Measurements from ENCODE around the gene DPM3. TPM values are rescaled to one million over a fixed set of nuclear protein-coding genes. Genes with fewer than 3 reads are reported as not detected.

The DPM3 gene
- total and polyA plus RNA-seq, 9 of the 15 experiments (the other 6 are each of a cell fraction or from before 2014, with no cell fraction given), result 3.7 to 120 (median 36.4) TPM

Small RNA genes within 50 kb of the gene (small RNA-seq; reads per million reads assigned to genes)
- gene HMGN2P18, result not detected
- gene RF00019, result not detected

Other genes starting within 250 kb of the DPM3 start
Only the 7 nearest of the 26 such genes appear.
- gene EFNA3, start 61.7 kb downstream of the DPM3 start, total RNA-seq (2014; rRNA removed), result 4.5 and 8.6 TPM in 2 replicates
- 1.7 and 3.3 TPM in 2 replicates for gene EFNA3, start 61.7 kb downstream of the DPM3 start, total RNA-seq (2014; rRNA removed; fragmentation: Illumina TruSeq; extraction: Trizol)
- 4.7 and 4.9 TPM in 2 replicates for gene EFNA3, start 61.7 kb downstream of the DPM3 start, total RNA-seq (2015; rRNA removed; fragmentation: Illumina TruSeq; extraction: Trizol)
- gene EFNA3, start 61.7 kb downstream of the DPM3 start, total RNA-seq (2021), result 6.2 and 7.1 TPM in 2 replicates
- 7.3 and 10.9 TPM in 2 replicates for gene EFNA3, start 61.7 kb downstream of the DPM3 start, polyA plus RNA-seq (2011; rRNA removed)
- 7.9 and 9.3 TPM in 2 replicates for gene EFNA3, start 61.7 kb downstream of the DPM3 start, polyA plus RNA-seq (2014; fragmentation: Illumina TruSeq; extraction: Trizol)
- under 1 TPM; 0.59 to 0.63 TPM for gene EFNA3, start 61.7 kb downstream of the DPM3 start, polyA plus RNA-seq (2014; fragmentation: Nextera tagmentation; extraction: Ambion mirVana)
- 4.8 and 6.8 TPM in 2 replicates for gene EFNA3, start 61.7 kb downstream of the DPM3 start, polyA plus RNA-seq (2014; rRNA removed)
- 2.5 and 2.6 TPM in 2 replicates for gene EFNA1, start 12.7 kb downstream of the DPM3 start, total RNA-seq (2014; rRNA removed)
- 1.9 and 2.1 TPM in 2 replicates for gene EFNA1, start 12.7 kb downstream of the DPM3 start, total RNA-seq (2014; rRNA removed; fragmentation: Illumina TruSeq; extraction: Trizol)
- 3.3 and 3.7 TPM in 2 replicates for gene EFNA1, start 12.7 kb downstream of the DPM3 start, total RNA-seq (2015; rRNA removed; fragmentation: Illumina TruSeq; extraction: Trizol)
- gene EFNA1, start 12.7 kb downstream of the DPM3 start, total RNA-seq (2021), result 2.6 and 2.7 TPM in 2 replicates
- gene EFNA1, start 12.7 kb downstream of the DPM3 start, polyA plus RNA-seq (2011; rRNA removed), result 9.3 and 14.1 TPM in 2 replicates
- gene EFNA1, start 12.7 kb downstream of the DPM3 start, polyA plus RNA-seq (2014; fragmentation: Illumina TruSeq; extraction: Trizol), result 3.0 and 3.5 TPM in 2 replicates
- gene EFNA1, start 12.7 kb downstream of the DPM3 start, polyA plus RNA-seq (2014; fragmentation: Nextera tagmentation; extraction: Ambion mirVana), result 1 to 10 TPM; 3.7 TPM
- gene EFNA1, start 12.7 kb downstream of the DPM3 start, polyA plus RNA-seq (2014; rRNA removed), result 2.8 and 5.3 TPM in 2 replicates
- gene SLC50A1, start 4.7 kb downstream of the DPM3 start, total RNA-seq (2014; rRNA removed), result 59.2 and 68.1 TPM in 2 replicates
- 52.2 and 58.7 TPM in 2 replicates for gene SLC50A1, start 4.7 kb downstream of the DPM3 start, total RNA-seq (2014; rRNA removed; fragmentation: Illumina TruSeq; extraction: Trizol)
- gene SLC50A1, start 4.7 kb downstream of the DPM3 start, total RNA-seq (2015; rRNA removed; fragmentation: Illumina TruSeq; extraction: Trizol), result 62.7 and 64.0 TPM in 2 replicates
- 46.5 and 50.0 TPM in 2 replicates for gene SLC50A1, start 4.7 kb downstream of the DPM3 start, total RNA-seq (2021)
- 88.3 and 91.9 TPM in 2 replicates for gene SLC50A1, start 4.7 kb downstream of the DPM3 start, polyA plus RNA-seq (2011; rRNA removed)
- gene SLC50A1, start 4.7 kb downstream of the DPM3 start, polyA plus RNA-seq (2014; fragmentation: Illumina TruSeq; extraction: Trizol), result 86.2 and 96.6 TPM in 2 replicates
- 100 to 1,000 TPM; 103 to 132 TPM for gene SLC50A1, start 4.7 kb downstream of the DPM3 start, polyA plus RNA-seq (2014; fragmentation: Nextera tagmentation; extraction: Ambion mirVana)
- 91.7 and 99.4 TPM in 2 replicates for gene SLC50A1, start 4.7 kb downstream of the DPM3 start, polyA plus RNA-seq (2014; rRNA removed)
- 211 and 255 TPM in 2 replicates for gene KRTCAP2, start 32.8 kb upstream of the DPM3 start, total RNA-seq (2014; rRNA removed)
- 226 and 244 TPM in 2 replicates for gene KRTCAP2, start 32.8 kb upstream of the DPM3 start, total RNA-seq (2014; rRNA removed; fragmentation: Illumina TruSeq; extraction: Trizol)
- gene KRTCAP2, start 32.8 kb upstream of the DPM3 start, total RNA-seq (2015; rRNA removed; fragmentation: Illumina TruSeq; extraction: Trizol), result 290 and 294 TPM in 2 replicates
- gene KRTCAP2, start 32.8 kb upstream of the DPM3 start, total RNA-seq (2021), result 243 and 253 TPM in 2 replicates
- gene KRTCAP2, start 32.8 kb upstream of the DPM3 start, polyA plus RNA-seq (2011; rRNA removed), result 129 and 178 TPM in 2 replicates
- 418 and 443 TPM in 2 replicates for gene KRTCAP2, start 32.8 kb upstream of the DPM3 start, polyA plus RNA-seq (2014; fragmentation: Illumina TruSeq; extraction: Trizol)
- 100 to 1,000 TPM; 429 to 436 TPM for gene KRTCAP2, start 32.8 kb upstream of the DPM3 start, polyA plus RNA-seq (2014; fragmentation: Nextera tagmentation; extraction: Ambion mirVana)
- 126 and 196 TPM in 2 replicates for gene KRTCAP2, start 32.8 kb upstream of the DPM3 start, polyA plus RNA-seq (2014; rRNA removed)
- gene TRIM46, start 33.3 kb upstream of the DPM3 start, total RNA-seq (2014; rRNA removed), result 0.04 and 0.05 TPM in 2 replicates
- not detected in 2 replicates for gene TRIM46, start 33.3 kb upstream of the DPM3 start, total RNA-seq (2014; rRNA removed; fragmentation: Illumina TruSeq; extraction: Trizol)
- 0.14 TPM in 1 of 2 replicates, not detected in the other for gene TRIM46, start 33.3 kb upstream of the DPM3 start, total RNA-seq (2015; rRNA removed; fragmentation: Illumina TruSeq; extraction: Trizol)
- 0.22 and 0.60 TPM in 2 replicates for gene TRIM46, start 33.3 kb upstream of the DPM3 start, total RNA-seq (2021)
- 0.08 and 0.12 TPM in 2 replicates for gene TRIM46, start 33.3 kb upstream of the DPM3 start, polyA plus RNA-seq (2011; rRNA removed)
- 0.15 and 0.18 TPM in 2 replicates for gene TRIM46, start 33.3 kb upstream of the DPM3 start, polyA plus RNA-seq (2014; fragmentation: Illumina TruSeq; extraction: Trizol)
- gene TRIM46, start 33.3 kb upstream of the DPM3 start, polyA plus RNA-seq (2014; fragmentation: Nextera tagmentation; extraction: Ambion mirVana), result not detected
- 0.11 and 0.41 TPM in 2 replicates for gene TRIM46, start 33.3 kb upstream of the DPM3 start, polyA plus RNA-seq (2014; rRNA removed)
- gene THBS3, start 67.4 kb upstream of the DPM3 start, total RNA-seq (2014; rRNA removed), result 2.5 and 3.2 TPM in 2 replicates
- 2.0 and 2.4 TPM in 2 replicates for gene THBS3, start 67.4 kb upstream of the DPM3 start, total RNA-seq (2014; rRNA removed; fragmentation: Illumina TruSeq; extraction: Trizol)
- gene THBS3, start 67.4 kb upstream of the DPM3 start, total RNA-seq (2015; rRNA removed; fragmentation: Illumina TruSeq; extraction: Trizol), result 3.1 and 3.4 TPM in 2 replicates
- 3.3 and 5.0 TPM in 2 replicates for gene THBS3, start 67.4 kb upstream of the DPM3 start, total RNA-seq (2021)
- 5.8 and 6.8 TPM in 2 replicates for gene THBS3, start 67.4 kb upstream of the DPM3 start, polyA plus RNA-seq (2011; rRNA removed)
- 2.5 and 3.2 TPM in 2 replicates for gene THBS3, start 67.4 kb upstream of the DPM3 start, polyA plus RNA-seq (2014; fragmentation: Illumina TruSeq; extraction: Trizol)
- gene THBS3, start 67.4 kb upstream of the DPM3 start, polyA plus RNA-seq (2014; fragmentation: Nextera tagmentation; extraction: Ambion mirVana), result under 1 TPM; 0.59 to 0.89 TPM
- gene THBS3, start 67.4 kb upstream of the DPM3 start, polyA plus RNA-seq (2014; rRNA removed), result 6.6 and 8.3 TPM in 2 replicates
- 98.4 and 165 TPM in 2 replicates for gene MTX1, start 68.2 kb upstream of the DPM3 start, total RNA-seq (2014; rRNA removed)
- gene MTX1, start 68.2 kb upstream of the DPM3 start, total RNA-seq (2014; rRNA removed; fragmentation: Illumina TruSeq; extraction: Trizol), result 37.3 and 44.6 TPM in 2 replicates
- 65.1 and 66.9 TPM in 2 replicates for gene MTX1, start 68.2 kb upstream of the DPM3 start, total RNA-seq (2015; rRNA removed; fragmentation: Illumina TruSeq; extraction: Trizol)
- gene MTX1, start 68.2 kb upstream of the DPM3 start, total RNA-seq (2021), result 73.8 and 83.3 TPM in 2 replicates
- 65.8 and 73.3 TPM in 2 replicates for gene MTX1, start 68.2 kb upstream of the DPM3 start, polyA plus RNA-seq (2011; rRNA removed)
- gene MTX1, start 68.2 kb upstream of the DPM3 start, polyA plus RNA-seq (2014; fragmentation: Illumina TruSeq; extraction: Trizol), result 80.0 and 88.4 TPM in 2 replicates
- 10 to 100 TPM; 29.1 to 66.3 TPM for gene MTX1, start 68.2 kb upstream of the DPM3 start, polyA plus RNA-seq (2014; fragmentation: Nextera tagmentation; extraction: Ambion mirVana)
- 83.5 and 90.5 TPM in 2 replicates for gene MTX1, start 68.2 kb upstream of the DPM3 start, polyA plus RNA-seq (2014; rRNA removed)

Data from K562 (cell line).